Measurements from ENCODE around the gene PPM1B.
A peak's percentile ranks its signal among the peaks of the same experiment; 100 is the strongest.
"Not testable (repeated sequence)": the region's sequence is repeated elsewhere in the genome, so short reads cannot be mapped to it uniquely, and the experiment has no call there.

The PPM1B gene

DNA sequence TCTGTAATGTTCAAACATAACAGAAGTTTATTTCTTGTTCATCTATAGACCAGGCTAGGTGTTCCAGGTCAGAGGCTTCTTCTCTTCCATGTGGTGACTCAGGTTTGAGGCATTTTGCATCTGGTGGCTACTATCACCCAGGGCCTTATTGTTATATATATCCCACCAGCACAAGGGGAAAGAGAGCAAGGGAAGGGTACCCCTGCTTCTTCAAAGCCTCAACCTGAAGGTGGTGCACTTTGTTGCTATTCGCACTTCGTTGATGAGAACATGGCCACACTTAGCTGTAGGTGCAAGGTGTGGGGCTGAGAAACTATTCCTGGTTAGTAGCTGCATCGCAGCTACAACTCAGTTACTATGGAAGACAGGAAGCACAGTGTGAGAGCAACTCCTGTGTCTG lies 79.2 kb downstream of the PPM1B start:
- no peak for DNase-seq

DNA sequence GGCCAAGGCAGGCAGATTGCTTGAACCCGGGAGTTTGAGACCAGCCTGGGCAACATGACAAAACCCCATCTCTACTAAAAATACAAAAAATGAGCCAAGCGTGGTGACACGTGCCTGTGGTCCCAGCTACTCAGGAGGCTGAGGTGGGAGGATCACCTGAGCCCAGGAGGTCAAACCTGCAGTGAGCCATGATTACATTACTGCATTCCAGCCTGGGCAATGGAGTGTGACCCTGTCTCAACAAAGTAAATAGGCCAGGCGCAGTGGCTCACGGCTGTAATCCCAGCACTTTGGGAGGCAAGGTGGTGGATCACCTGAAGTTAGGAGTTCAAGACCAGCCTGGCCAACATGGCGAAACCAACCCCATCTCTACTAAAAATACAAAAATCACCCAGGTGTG lies 80.6 kb downstream of the PPM1B start:
- not testable (repeated sequence) for DNase-seq

DNA sequence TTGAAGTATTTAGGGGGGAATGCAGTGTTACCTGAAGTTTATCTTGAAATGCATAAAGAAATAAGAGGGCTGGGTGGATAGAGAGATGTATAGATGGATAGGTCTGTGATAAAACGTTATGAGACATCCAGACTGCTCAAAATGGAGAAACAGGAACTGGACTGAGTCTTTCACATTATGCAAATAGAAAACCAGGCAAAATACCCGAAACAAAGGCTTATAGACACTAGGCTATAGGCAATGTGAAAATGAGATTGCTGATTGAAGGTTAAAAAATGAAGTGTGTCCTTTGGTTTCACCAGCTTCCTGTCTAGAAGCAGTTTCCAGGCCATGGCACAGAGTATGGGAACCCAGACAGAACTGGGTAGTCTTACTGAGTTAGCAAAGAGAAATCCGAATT lies 81.7 kb downstream of the PPM1B start:
- DNase-seq: no peak

DNA sequence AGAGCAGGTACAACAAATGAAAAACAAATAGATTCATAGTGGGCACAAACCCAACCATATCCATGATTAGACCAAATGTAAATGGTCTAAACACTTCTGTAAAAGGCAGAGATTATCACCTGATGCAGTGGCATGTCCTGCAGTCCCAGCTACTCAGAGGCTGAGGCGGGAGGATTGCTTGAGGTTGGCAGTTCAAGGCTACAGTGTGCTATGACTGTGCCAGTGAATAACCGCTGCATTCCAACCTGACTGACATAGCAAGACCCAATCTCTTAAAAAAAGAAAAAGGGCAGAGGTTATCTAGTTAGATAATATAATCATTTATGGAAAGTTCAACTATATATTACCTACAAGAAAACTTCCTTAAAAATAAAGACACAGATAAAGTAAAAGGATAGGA lies 85.3 kb downstream of the PPM1B start:
- DNase-seq: no peak

DNA sequence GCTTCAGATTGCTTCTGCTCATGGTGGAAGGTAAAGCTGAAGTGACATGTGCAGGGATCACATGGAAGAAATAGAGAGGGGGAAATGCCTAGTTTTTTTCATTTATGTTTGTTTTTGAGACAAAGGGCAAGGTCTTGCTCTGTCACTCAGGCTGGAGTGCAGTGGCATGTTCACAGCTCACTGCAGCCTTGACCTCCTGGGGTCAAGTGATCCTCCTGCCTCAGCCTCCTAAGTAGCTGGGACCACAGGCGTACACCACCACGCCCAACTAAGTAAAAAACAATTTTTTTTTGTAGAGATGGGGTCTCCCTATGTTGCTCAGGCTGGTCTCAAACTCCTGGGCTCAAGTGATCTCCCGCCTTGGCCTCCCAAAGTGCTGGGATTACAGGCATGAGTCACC lies 87.0 kb downstream of the PPM1B start:
- DNase-seq: not testable (repeated sequence)

DNA sequence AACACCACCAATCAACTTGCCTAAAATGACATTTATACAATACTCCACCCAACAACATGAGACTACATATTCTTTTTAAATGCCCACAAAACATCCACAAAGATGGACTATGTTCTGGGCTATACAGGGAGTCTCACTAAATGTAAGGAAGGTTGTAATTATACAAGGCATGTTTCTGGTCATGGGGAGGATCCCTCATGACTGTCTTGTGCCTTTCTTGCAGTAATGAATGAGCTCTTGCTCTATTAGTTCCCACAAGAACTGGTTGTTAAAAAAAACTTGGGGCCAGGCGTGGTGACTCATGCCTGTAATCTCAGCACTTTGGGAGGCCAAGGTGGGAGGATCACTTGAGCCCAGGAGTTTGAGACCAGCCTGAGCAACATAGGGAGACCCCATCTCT lies 89.1 kb downstream of the PPM1B start:
- DNase-seq: not testable (repeated sequence)

DNA sequence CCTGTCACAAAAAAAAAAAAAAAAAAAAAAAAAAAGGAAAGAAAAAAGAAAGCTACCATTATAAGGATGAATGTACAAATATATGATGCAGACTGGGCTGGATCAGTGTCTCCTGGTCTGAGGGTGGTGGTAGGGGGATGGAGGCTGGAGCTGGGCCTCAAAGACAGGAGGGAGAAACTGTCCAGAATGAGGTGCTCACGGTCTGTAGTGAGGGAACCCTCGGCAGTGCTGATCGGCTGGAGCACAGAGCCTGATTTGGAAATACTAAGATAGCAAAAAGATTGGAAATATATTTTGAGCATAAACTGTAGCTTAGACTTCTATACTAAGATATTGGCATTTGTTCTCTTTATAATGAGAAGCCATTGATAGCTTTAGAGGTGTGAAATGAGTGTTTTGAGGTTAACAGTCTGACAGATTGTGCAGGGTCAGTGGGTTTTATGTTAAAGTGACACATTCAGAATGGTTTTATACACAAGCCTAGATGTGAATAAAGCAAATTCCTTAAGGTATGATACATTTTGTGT lies 98.7 kb downstream of the PPM1B start:
- no peak for DNase-seq

DNA sequence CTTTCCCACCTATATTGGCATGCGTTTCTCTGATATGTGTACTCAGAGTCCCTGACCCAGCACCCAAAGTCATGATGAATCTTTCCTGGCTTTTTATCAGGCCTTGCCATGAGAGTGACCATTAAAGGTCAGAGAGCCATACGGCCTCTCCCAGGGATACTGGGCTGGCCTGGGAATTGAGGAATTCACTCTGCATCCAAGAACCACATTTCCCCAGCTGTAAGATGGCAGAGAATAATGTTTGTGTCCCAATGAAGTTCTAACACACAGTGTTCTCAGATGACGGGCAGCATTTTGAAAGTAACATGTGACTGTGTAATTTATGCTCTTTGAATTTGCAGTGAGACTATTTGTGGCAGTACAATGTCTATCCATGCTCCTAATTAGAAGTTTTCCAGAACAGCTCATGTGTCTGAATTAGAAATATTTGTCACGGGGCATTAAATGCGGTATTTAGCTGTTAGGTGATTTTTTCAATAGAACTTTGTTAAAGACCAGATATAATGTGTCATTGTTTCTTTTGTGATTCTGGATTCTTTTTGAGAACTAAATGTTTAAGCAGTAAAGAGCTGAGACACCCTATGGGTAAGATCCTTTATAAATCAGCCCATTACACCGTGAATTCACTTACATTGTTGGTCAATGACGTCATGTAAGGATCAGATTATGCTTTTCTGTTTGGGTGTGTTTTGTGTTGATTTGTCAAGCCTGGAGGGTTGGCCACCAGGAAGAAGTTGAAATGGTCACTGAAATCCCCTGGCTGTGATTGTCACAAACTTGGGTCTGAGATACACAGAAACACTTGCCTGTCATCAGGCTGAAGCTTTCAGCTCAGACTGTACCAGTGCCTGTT lies 99.3 kb downstream of the PPM1B start:
- DNase-seq: peak in 9 of 56 donors; percentile 4 to 43 (median 15)

DNA sequence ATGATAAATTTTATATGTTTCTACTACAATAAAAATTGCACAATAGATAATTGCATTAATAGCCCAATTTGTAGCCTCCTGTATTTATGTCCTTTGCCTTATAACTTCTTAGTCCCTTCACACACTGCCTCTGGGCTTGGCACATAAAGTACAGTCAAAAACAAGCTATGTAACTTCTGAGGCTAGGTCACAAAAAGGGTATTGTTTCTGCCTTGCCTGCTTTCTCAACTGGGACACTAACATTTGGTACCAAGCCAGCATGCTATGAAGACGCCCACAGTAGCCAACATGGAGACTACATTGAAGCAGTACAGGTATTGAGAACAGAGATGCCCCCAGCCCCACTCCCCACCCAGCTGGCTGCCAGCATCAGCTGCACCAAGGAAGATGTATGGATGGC lies 101.2 kb downstream of the PPM1B start:
- peak in 15 of 56 donors; percentile 1 to 30 (median 11) for DNase-seq

DNA sequence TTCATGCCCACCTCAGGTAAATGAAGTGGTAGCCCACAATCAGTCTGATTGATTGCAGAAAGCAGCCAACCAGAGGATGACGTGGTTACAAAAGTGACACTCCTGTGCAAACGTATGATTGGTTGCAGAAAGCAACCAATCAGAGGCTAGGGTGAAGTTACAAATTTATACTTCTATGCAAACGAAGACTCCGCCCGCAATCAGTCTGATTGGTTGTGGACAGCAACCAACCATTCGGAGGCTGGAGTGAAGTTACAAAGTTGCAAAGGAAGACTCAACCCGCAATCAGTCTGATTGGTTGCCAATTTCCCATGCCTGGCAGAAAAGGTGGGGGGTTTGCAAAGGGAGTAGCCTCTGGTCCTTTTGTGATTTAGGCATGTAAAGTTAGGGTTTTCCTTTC lies 102.6 kb downstream of the PPM1B start:
- no peak for DNase-seq

DNA sequence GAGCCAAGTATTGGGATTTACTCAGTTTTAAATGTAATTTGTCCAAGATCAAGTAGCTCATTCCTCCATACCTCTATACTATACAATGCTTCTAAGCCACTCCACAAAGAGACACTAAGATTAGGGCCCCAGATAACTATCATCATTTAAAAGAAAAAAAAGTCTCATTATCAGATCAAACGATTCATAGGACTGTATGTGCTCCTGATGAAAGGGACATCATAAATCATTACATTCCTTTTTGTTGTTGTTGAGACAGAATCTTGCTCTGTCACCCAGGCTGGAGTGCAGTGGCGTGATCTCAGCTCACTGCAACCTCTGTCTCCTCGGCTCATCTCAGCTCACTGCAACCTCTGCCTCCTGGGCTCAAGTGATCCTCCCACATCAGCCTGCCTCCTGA lies 104.4 kb downstream of the PPM1B start:
- no peak for DNase-seq

DNA sequence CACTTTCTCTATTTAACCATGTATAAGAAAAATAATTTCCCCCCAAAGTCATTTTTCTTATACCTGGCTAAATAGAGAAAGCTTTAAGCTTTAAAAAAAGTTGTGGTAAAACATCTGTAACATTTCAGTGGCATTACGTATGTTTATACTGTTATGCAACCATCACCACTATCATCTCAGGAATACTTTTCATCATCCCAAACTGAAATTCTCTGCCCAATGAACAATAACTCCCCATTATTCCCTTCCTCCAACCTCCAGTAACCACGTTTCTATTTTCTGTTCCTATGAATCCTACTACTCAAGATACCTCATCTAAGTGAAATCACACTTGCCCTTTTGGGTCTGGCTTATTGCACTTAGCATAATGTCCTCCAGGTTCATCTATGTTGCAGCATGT lies 104.9 kb downstream of the PPM1B start:
- DNase-seq: no peak

DNA sequence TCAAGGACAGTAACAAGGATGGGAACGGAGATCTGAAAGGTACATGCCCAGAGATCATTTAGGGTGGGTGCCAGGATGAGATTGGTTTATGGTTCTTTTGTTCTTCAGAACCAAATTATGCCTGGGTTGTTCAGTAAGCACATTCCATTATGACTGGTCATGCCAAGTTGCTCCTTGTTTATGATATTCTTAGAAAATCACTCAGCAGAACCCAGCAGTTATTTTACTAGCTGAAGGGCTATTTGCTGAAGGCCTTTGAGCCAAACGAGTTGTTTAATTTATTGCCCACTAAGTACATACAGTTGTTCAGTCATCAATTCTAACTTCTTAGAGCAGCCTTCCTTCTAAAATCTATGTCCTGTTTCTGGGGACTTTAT lies 107.2 kb downstream of the PPM1B start:
- DNase-seq: no peak

DNA sequence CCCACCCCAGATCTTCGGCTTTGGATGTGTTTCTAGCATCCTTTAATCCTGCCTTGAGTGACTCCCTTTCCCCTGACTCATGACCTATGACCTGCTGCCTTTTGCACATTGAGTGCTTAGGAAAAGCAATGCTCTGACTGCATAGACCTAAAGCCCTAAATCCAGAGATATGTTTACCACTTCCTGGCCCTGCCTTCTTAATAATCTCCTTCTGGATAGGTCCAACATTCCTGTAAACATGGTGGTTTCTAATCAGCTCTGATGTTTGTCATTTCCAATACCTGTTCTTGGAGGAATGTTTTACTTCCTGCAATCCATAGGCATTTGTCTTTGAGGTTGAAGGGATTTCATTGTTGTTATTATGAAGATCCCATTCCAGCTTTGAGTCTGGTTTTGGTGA lies 108.9 kb downstream of the PPM1B start:
- DNase-seq: no peak

DNA sequence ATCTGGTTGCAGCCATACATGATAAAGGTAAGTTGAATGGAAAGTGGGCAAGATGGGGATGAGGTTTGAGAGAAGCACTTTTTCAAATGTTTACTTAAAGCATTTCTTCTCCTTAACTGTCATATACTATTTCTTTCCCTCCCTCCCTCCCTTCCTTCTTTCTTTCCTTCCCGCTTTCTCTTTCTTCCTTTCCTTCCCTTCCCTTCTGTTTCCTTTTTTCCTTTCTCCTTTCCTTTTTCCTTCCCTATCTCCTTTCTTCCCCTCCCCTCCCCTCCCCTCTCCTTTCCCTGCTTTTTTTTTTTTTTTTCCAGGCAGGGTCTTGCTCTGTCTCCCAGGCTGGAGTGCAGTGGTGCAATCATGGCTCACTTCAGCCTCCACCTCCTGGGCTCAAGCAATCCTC lies 112.2 kb downstream of the PPM1B start:
- DNase-seq: no peak

Data from amygdala (tissue), 56 donors.